ENCODE results near the gene SOX8.

Gene SOX8

GRCh38 chr16:983044-984030, 1.8 kb downstream of the SOX8 start:
- no peak overlapping the region for H3K4me3 ChIP-seq (ENCODE audit: low read depth, low read length)
- TF ChIP-seq CTCF (IDR thresholded peaks at IDR 0.05; ENCODE audit: borderline replicate concordance, insufficient read depth, low read depth, low read length): no peak

GRCh38 chr16:984121-984694, 2.6 kb downstream of the SOX8 start:
- no peak for TF ChIP-seq CTCF (IDR thresholded peaks at IDR 0.05; ENCODE audit: borderline replicate concordance, insufficient read depth, low read depth, low read length)
- H3K4me3 ChIP-seq (ENCODE audit: low read depth, low read length): no peak overlapping the region

- H3K4me3 ChIP-seq (ENCODE audit: low read depth, low read length): no peak overlapping the region
- no peak for TF ChIP-seq CTCF (IDR thresholded peaks at IDR 0.05; ENCODE audit: borderline replicate concordance, insufficient read depth, low read depth, low read length)
Measured at GRCh38 chr16:984736-985636, 3.4 kb downstream of the SOX8 start.

- TF ChIP-seq CTCF (IDR thresholded peaks at IDR 0.05; ENCODE audit: borderline replicate concordance, insufficient read depth, low read depth, low read length): no peak
- H3K4me3 ChIP-seq (ENCODE audit: low read depth, low read length): no peak overlapping the region
Measured at GRCh38 chr16:985646-986400, 4.3 kb downstream of the SOX8 start.

- TF ChIP-seq CTCF (IDR thresholded peaks at IDR 0.05; ENCODE audit: borderline replicate concordance, insufficient read depth, low read depth, low read length): no peak
- no peak overlapping the region for H3K4me3 ChIP-seq (ENCODE audit: low read depth, low read length)
Measured at GRCh38 chr16:986411-986810, 4.8 kb downstream of the SOX8 start.

GRCh38 chr16:986925-987582, 5.5 kb downstream of the SOX8 start:
- no peak for TF ChIP-seq CTCF (IDR thresholded peaks at IDR 0.05; ENCODE audit: borderline replicate concordance, insufficient read depth, low read depth, low read length)
- no peak overlapping the region for H3K4me3 ChIP-seq (ENCODE audit: low read depth, low read length)

All from GM12875 (cell line).